GM12874 (cell line): ENCODE measurements around the gene KANK2.

Experiments used
- CTCF ChIP-seq: IDR thresholded peaks from 2 replicates; pipeline ENCODE4 v1.5.1; 2011; ENCODE audit warnings: low read depth, mild to moderate bottlenecking, control low read depth, low read length, moderate library complexity; ENCODE audit not compliant: insufficient read depth

KANK2 gene

GRCh38 chr19:11174336-11174735 is 23.0 kb downstream of the KANK2 start:
- no peak for TF ChIP-seq CTCF

GRCh38 chr19:11173516-11174155 is 23.7 kb downstream of the KANK2 start:
- no peak for TF ChIP-seq CTCF

GRCh38 chr19:11172576-11172975 is 24.8 kb downstream of the KANK2 start:
- no peak for TF ChIP-seq CTCF

- no peak for TF ChIP-seq CTCF
These were observed 26.2 kb downstream of the KANK2 start for GRCh38 chr19:11171144-11171543.

- TF ChIP-seq CTCF = no peak
These were observed 27.3 kb downstream of the KANK2 start for GRCh38 chr19:11169896-11170678.

GRCh38 chr19:11168568-11168967 is 28.8 kb downstream of the KANK2 start:
- TF ChIP-seq CTCF = no peak

- TF ChIP-seq CTCF = no peak
These were observed 30.8 kb downstream of the KANK2 start for GRCh38 chr19:11166281-11167142.
